Endothelial cell (in vitro differentiated cells): ENCODE results near the gene ITM2C. TPM values are rescaled to one million over a fixed set of nuclear protein-coding genes. Genes with fewer than 3 reads are reported as not detected.

Source experiments
- DNase-seq: peaks from one replicate; pipeline ENCODE4 v3.0.0; 2021; ENCODE audit warnings: low spot score
- H3K27ac Mint-ChIP-seq: one replicate; pipeline ENCODE4 v1.8.0; 2021; ENCODE audit warnings: mixed read lengths, inconsistent platforms; ENCODE audit not compliant: unreplicated experiment
- H3K27me3 Mint-ChIP-seq: one replicate; pipeline ENCODE4 v1.8.0; 2021; ENCODE audit warnings: mild to moderate bottlenecking, moderate library complexity, mixed read lengths, inconsistent platforms; ENCODE audit not compliant: unreplicated experiment
- H3K36me3 Mint-ChIP-seq: one replicate; pipeline ENCODE4 v1.8.0; 2021; ENCODE audit warnings: mild to moderate bottlenecking, low read depth, mixed read lengths, inconsistent platforms; ENCODE audit not compliant: unreplicated experiment
- H3K4me1 Mint-ChIP-seq: one replicate; pipeline ENCODE4 v1.8.0; 2021; ENCODE audit warnings: mild to moderate bottlenecking, mixed read lengths, inconsistent platforms; ENCODE audit not compliant: unreplicated experiment
- H3K4me3 Mint-ChIP-seq: one replicate; pipeline ENCODE4 v1.8.0; 2021; ENCODE audit warnings: mild to moderate bottlenecking, mixed read lengths, inconsistent platforms; ENCODE audit not compliant: unreplicated experiment
- H3K9me3 Mint-ChIP-seq: one replicate; pipeline ENCODE4 v1.8.0; 2021; ENCODE audit warnings: mixed read lengths, inconsistent platforms; ENCODE audit not compliant: unreplicated experiment
- CTCF ChIP-seq: fragments of 200-600 bp; sonication (generic); IDR thresholded peaks from one replicate; pipeline ENCODE4 v1.5.0; 2021; ENCODE audit warnings: antibody characterized with exemption; ENCODE audit not compliant: unreplicated experiment
- long read RNA-seq: library from polyadenylated mRNA; unstranded; transcript quantifications from one replicate; pipeline ENCODE4 v2.0.0, GENCODE V29; 2020; ENCODE audit not compliant: unreplicated experiment
- total RNA-seq: library from RNA; stranded (reverse); fragmentation: NEBNext Ultra II Directional; extraction: Animal tissue kit (Norgen Biotek cat#: 25700); gene quantifications from one replicate; pipeline ENCODE4 v1.2.1, GENCODE V29; 2021; ENCODE audit not compliant: unreplicated experiment

ITM2C gene
- 279 TPM for total RNA-seq
- long read RNA-seq, transcript ITM2C-203 (5 exons, 1,889 nt): minor isoform, 12 of 333 reads
- long read RNA-seq, transcript ITM2C-202 (6 exons, 2,078 nt): major isoform, 307 of 333 reads
- long read RNA-seq, partial matches to known transcripts: 3 of 333 reads
- long read RNA-seq, other reads (novel, unspliced or antisense): 10 of 333 reads

- H3K27me3 Mint-ChIP-seq: peaks cover 17% of the 10 kb centered on the region
- H3K36me3 Mint-ChIP-seq: no peaks in the 10 kb centered on the region
- no peaks in the 10 kb centered on the region for H3K9me3 Mint-ChIP-seq
- peak within 1 kb of the TSS; percentile 98 for H3K4me3 Mint-ChIP-seq
- peak; percentile 39 for TF ChIP-seq CTCF
- peak within 1 kb of the TSS; percentile 94 for H3K27ac Mint-ChIP-seq
- DNase-seq: peak; percentile 82
- H3K4me1 Mint-ChIP-seq: peaks cover 44% of the 10 kb centered on the region
Observed at GRCh38 chr2:230864605-230865306, at the start of gene ITM2C. Gene ITM2C, plus strand, starts transcription at chr2:230864942. Its CDS starts 84 bp downstream, at chr2:230865026.

GRCh38 chr2:230815088-230815487, 49.7 kb upstream of the ITM2C start:
- no peak for DNase-seq
- no peak for TF ChIP-seq CTCF
- peaks cover 24% of the 10 kb centered on the region for H3K36me3 Mint-ChIP-seq
- H3K27me3 Mint-ChIP-seq: peaks cover 1% of the 10 kb centered on the region
- no peaks in the 10 kb centered on the region for H3K4me1 Mint-ChIP-seq
- H3K4me3 Mint-ChIP-seq: no peak overlapping the region
- no peak overlapping the region for H3K27ac Mint-ChIP-seq
- H3K9me3 Mint-ChIP-seq: no peaks in the 10 kb centered on the region

GRCh38 chr2:230816735-230817134, 48.0 kb upstream of the ITM2C start:
- peaks cover 27% of the 10 kb centered on the region for H3K36me3 Mint-ChIP-seq
- H3K27me3 Mint-ChIP-seq: no peaks in the 10 kb centered on the region
- no peak overlapping the region for H3K27ac Mint-ChIP-seq
- TF ChIP-seq CTCF: no peak
- H3K9me3 Mint-ChIP-seq: no peaks in the 10 kb centered on the region
- no peaks in the 10 kb centered on the region for H3K4me1 Mint-ChIP-seq
- DNase-seq: no peak
- no peak overlapping the region for H3K4me3 Mint-ChIP-seq

- no peak overlapping the region for H3K4me3 Mint-ChIP-seq
- H3K27ac Mint-ChIP-seq: no peak overlapping the region
- no peaks in the 10 kb centered on the region for H3K4me1 Mint-ChIP-seq
- H3K27me3 Mint-ChIP-seq: no peaks in the 10 kb centered on the region
- H3K36me3 Mint-ChIP-seq: peaks cover 24% of the 10 kb centered on the region
- no peaks in the 10 kb centered on the region for H3K9me3 Mint-ChIP-seq
- no peak for DNase-seq
- TF ChIP-seq CTCF: no peak
Observed at GRCh38 chr2:230819433-230819832, 45.3 kb upstream of the ITM2C start.

- Mint-ChIP-seq H3K36me3 (peaks cover 22% of the 10 kb centered on the region), H3K4me3 (no peak overlapping the region), H3K27ac (no peak overlapping the region), H3K4me1 (no peaks in the 10 kb centered on the region), H3K27me3 (peaks cover 1% of the 10 kb centered on the region), H3K9me3 (no peaks in the 10 kb centered on the region)
- no peak for TF ChIP-seq CTCF
- no peak for DNase-seq
Observed at GRCh38 chr2:230821261-230821990, 43.3 kb upstream of the ITM2C start.
